A549 (cell line): ENCODE data around the gene SRC. TPM values are rescaled to one million over a fixed set of nuclear protein-coding genes. Genes with fewer than 3 reads are reported as not detected.

Experiments used
- ATAC-seq, 2 experiments: fragments of 200-7000 bp in 1 of 2; fragments of >200 bp in 1 of 2; cut with Nextera tagmentation in 1 of 2; cut with Tn5 transposase in 1 of 2; 3 replicates each; pipeline versions ENCODE4 v1.8.0 to v1.9.1; 2018 to 2020; ENCODE audit warnings: mild to moderate bottlenecking in 1 of 2, moderate library complexity in 1 of 2
- CTCF ChIA-PET: fragments of 300-600 bp; sonication (Branson Sonifier 250); formaldehyde crosslinking; extraction: SDS; loops from one replicate; lab custom pipeline; 2021; ENCODE audit warnings: antibody characterized with exemption, inconsistent platforms; lab: Yijun Ruan, JAX
- POLR2A ChIA-PET: fragments of 350-600 bp; formaldehyde crosslinking; extraction: SDS; loops from one replicate; lab custom pipeline; 2021; ENCODE audit warnings: antibody characterized with exemption, inconsistent platforms; lab: Yijun Ruan, JAX
- DNase-seq, 2 experiments: peaks; one replicate each; pipeline versions ENCODE4 v3.0.0 to v3.0.0-alpha.2; 2011 to 2016; ENCODE audit warnings: low read depth in 1 of 2, low spot score in 1 of 2
- FAIRE-seq: peaks from 2 replicates; lab custom pipeline; 2011; peaks lifted over from hg19 to GRCh38; lab: Jason Lieb, UNC
- H3K27ac ChIP-seq, 2 experiments: fragments of >200 bp; sonication (Bioruptor Twin); formaldehyde crosslinking; 3 replicates each; pipeline ENCODE4 v1.5.1; 2016 to 2017
- H3K4me1 ChIP-seq: fragments of >200 bp; sonication (Bioruptor Twin); formaldehyde crosslinking; 3 replicates; pipeline ENCODE4 v1.6.1; 2016
- H3K4me2 ChIP-seq: fragments of >200 bp; sonication (Bioruptor Twin); formaldehyde crosslinking; 3 replicates; pipeline ENCODE4 v1.6.1; 2016
- H3K4me3 ChIP-seq: fragments of >200 bp; sonication (Bioruptor Twin); formaldehyde crosslinking; 3 replicates; pipeline ENCODE4 v1.5.1; 2016
- H3K9me3 ChIP-seq: fragments of >200 bp; sonication (Bioruptor Twin); formaldehyde crosslinking; 3 replicates; pipeline ENCODE4 v1.6.1; 2016
- ESRRA ChIP-seq: fragments of 150-350 bp; IDR thresholded peaks from 2 replicates; pipeline ENCODE4 v1.6.1; 2014; ENCODE audit warnings: mild to moderate bottlenecking, low read length, borderline replicate concordance
- FOSL2 ChIP-seq, 2 experiments: fragments of 450-650 bp in 1 of 2; fragments of >200 bp in 1 of 2; sonication (Bioruptor Twin) in 1 of 2; formaldehyde crosslinking; IDR thresholded peaks; 2 replicates each; pipeline versions ENCODE4 v1.5.0 to v1.6.1; 2016 to 2020; ENCODE audit warnings: mild to moderate bottlenecking in 1 of 2, moderate library complexity in 1 of 2
- HEYL ChIP-seq: fragments of 250-450 bp; sonication (Bioruptor Pico); IDR thresholded peaks from 2 replicates; pipeline ENCODE4 v1.8.0; 2021; ENCODE audit warnings: mild to moderate bottlenecking, moderate library complexity
- JUN ChIP-seq, 2 experiments: fragments of >200 bp; sonication (Bioruptor Twin); formaldehyde crosslinking; IDR thresholded peaks; 2 replicates in 1 of 2; 3 replicates in 1 of 2; pipeline ENCODE4 v1.6.1; 2016 to 2017
- KDM1A ChIP-seq: fragments of 200-600 bp; sonication (generic); IDR thresholded peaks from 2 replicates; pipeline ENCODE4 v1.6.1; 2016; ENCODE audit warnings: low read depth, mild to moderate bottlenecking
- MYC ChIP-seq: IDR thresholded peaks from 2 replicates; pipeline ENCODE4 v1.6.1; 2012; ENCODE audit warnings: mild to moderate bottlenecking, inconsistent platforms, low read length, improper control_type of control experiment, borderline replicate concordance
- NFE2L2 ChIP-seq: fragments of 150-350 bp; conservative IDR thresholded peaks from 2 replicates; pipeline ENCODE4 v1.6.1; 2014; ENCODE audit warnings: low read length
- NPAS2 ChIP-seq: fragments of 250-450 bp; sonication (Bioruptor Pico); IDR thresholded peaks from 2 replicates; pipeline ENCODE4 v1.8.0; 2022; ENCODE audit warnings: mild to moderate bottlenecking, moderate library complexity, borderline replicate concordance
- POLR2A ChIP-seq: IDR thresholded peaks from 2 replicates; pipeline ENCODE4 v1.6.1; 2012; ENCODE audit warnings: mild to moderate bottlenecking, low read length
- RARB ChIP-seq: fragments of 250-450 bp; sonication (Bioruptor Pico); IDR thresholded peaks from 2 replicates; pipeline ENCODE4 v1.8.0; 2021; ENCODE audit warnings: mild to moderate bottlenecking, moderate library complexity
- RCOR1 ChIP-seq: fragments of 150-350 bp; IDR thresholded peaks from 2 replicates; pipeline ENCODE4 v1.6.1; 2014; ENCODE audit warnings: antibody characterized with exemption, low read length, low read depth
- TFCP2L1 ChIP-seq: fragments of 250-450 bp; sonication (Bioruptor Pico); IDR thresholded peaks from 2 replicates; pipeline ENCODE4 v1.5.0; 2021; ENCODE audit warnings: mild to moderate bottlenecking
- WGBS: methylation state at CpG from one replicate; pipeline ENCODE4 v1.1.6; 2017; ENCODE audit errors: missing lambda C conversion rate; 5-methylcytosine and 5-hydroxymethylcytosine counted together
- polyA plus RNA-seq, 4 experiments: library from polyadenylated mRNA; depleted of rRNA in 3 of 4; stranded (reverse); fragments of >200 nt; fragmentation: RNase III in 1 of 4; extraction: RNeasy Plus Mini Kit Qiagen cat#74134 plus additional on column Dnase treatment in 1 of 4; gene quantifications; 2 replicates in 3 of 4; 3 replicates in 1 of 4; pipeline ENCODE4 v1.2.3, GENCODE V29; 2011 to 2017
- TF ChIP-seq, protein P1 (sequence below): fragments of >200 bp; sonication (Bioruptor Twin); formaldehyde crosslinking; IDR thresholded peaks from 3 replicates; pipeline ENCODE4 v1.6.1; 2016
- TF ChIP-seq, protein P2 (sequence below): fragments of 200-600 bp; sonication (generic); IDR thresholded peaks from 2 replicates; pipeline ENCODE4 v1.6.1; 2016; ENCODE audit warnings: antibody characterized with exemption, mild to moderate bottlenecking, moderate library complexity
- TF ChIP-seq, protein P3 (sequence below): fragments of 150-350 bp; IDR thresholded peaks from 2 replicates; pipeline ENCODE4 v1.6.1; 2014; ENCODE audit warnings: low read depth, mild to moderate bottlenecking, low read length
- TF ChIP-seq, protein P4 (sequence below): fragments of 250-450 bp; sonication (Bioruptor Pico); IDR thresholded peaks from 2 replicates; pipeline ENCODE4 v1.5.0; 2020; ENCODE audit warnings: low read depth, mild to moderate bottlenecking, moderate library complexity

The SRC gene
- polyA plus RNA-seq, 2 of the 4 experiments (the other 2 are of a cell fraction) = 139 to 154 TPM

DNA sequence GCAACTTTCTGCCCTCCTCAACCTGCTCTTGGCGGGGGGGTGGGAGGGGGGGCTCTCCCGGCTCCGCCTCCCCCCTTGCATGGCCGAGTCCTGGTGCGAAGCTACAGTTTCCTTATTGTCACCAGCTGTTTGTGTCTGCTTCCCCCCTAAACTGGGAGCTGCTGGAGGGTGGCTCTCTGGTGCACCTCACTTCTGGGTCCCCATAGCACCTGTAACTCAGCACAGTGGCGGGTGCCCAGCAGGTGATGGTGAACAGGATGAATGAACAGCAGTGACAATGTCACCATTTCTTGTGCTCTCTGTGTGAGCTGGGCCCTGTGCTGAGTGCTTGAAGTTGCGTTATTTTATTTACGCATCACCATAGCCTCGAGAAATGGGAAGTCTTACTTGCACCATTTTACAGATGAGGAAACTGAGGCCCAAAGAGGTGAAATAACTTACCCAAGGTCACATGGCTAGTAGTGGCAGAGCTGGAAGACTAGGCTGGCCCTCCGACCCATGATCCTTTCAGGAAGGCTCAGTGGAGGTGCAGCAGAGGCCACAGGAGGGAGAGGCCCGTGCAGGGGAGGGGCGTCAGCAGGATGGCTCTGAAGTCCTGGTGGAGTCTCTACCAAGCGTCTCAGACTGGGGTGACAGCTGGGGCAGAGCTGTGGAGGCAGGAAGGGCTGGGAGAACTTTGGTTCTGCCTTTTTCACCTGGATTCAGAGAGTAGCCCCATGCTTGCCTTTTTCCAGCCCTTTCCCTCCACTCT, 41.8 kb downstream of the SRC start:
- no peak for FAIRE-seq
- Histone ChIP-seq H3K9me3 (no peaks in the 10 kb centered on the region), H3K4me1 (peaks cover 82% of the 10 kb centered on the region), H3K27ac (peak overlapping the region; percentile 96 to 98), H3K4me3 (peak overlapping the region; percentile 55; the same call in 1 of the 3 replicates), H3K4me2 (peak overlapping the region; percentile 71)
- TF ChIP-seq, protein P1, sequence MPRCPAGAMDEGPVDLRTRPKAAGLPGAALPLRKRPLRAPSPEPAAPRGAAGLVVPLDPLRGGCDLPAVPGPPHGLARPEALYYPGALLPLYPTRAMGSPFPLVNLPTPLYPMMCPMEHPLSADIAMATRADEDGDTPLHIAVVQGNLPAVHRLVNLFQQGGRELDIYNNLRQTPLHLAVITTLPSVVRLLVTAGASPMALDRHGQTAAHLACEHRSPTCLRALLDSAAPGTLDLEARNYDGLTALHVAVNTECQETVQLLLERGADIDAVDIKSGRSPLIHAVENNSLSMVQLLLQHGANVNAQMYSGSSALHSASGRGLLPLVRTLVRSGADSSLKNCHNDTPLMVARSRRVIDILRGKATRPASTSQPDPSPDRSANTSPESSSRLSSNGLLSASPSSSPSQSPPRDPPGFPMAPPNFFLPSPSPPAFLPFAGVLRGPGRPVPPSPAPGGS = no peak
- TF ChIP-seq JUN (IDR thresholded peaks at IDR 0.05) (no peak; a peak in 1 of 5 replicates), MYC (no peak), FOSL2 (IDR thresholded peaks at IDR 0.05) (no peak), FOSL2 (CRISPR knock-in tag; IDR thresholded peaks at IDR 0.05) (no peak), RCOR1 (no peak), TFCP2L1 (CRISPR knock-in tag) (no peak), NPAS2 (no peak), HEYL (CRISPR knock-in tag) (no peak), RARB (CRISPR knock-in tag) (no peak), NFE2L2 (no peak)
- TF ChIP-seq, protein P2, sequence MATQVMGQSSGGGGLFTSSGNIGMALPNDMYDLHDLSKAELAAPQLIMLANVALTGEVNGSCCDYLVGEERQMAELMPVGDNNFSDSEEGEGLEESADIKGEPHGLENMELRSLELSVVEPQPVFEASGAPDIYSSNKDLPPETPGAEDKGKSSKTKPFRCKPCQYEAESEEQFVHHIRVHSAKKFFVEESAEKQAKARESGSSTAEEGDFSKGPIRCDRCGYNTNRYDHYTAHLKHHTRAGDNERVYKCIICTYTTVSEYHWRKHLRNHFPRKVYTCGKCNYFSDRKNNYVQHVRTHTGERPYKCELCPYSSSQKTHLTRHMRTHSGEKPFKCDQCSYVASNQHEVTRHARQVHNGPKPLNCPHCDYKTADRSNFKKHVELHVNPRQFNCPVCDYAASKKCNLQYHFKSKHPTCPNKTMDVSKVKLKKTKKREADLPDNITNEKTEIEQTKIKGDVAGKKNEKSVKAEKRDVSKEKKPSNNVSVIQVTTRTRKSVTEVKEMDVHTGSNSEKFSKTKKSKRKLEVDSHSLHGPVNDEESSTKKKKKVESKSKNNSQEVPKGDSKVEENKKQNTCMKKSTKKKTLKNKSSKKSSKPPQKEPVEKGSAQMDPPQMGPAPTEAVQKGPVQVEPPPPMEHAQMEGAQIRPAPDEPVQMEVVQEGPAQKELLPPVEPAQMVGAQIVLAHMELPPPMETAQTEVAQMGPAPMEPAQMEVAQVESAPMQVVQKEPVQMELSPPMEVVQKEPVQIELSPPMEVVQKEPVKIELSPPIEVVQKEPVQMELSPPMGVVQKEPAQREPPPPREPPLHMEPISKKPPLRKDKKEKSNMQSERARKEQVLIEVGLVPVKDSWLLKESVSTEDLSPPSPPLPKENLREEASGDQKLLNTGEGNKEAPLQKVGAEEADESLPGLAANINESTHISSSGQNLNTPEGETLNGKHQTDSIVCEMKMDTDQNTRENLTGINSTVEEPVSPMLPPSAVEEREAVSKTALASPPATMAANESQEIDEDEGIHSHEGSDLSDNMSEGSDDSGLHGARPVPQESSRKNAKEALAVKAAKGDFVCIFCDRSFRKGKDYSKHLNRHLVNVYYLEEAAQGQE = no peak
- no peak for DNase-seq
- POLR2A ChIA-PET = interaction anchor here (0.6 kb wide), 1 partner anchor 53 kb away, joined by 5 read pairs; no protein-coding TSS in a partner anchor
- no peak for ATAC-seq
- CTCF ChIA-PET = interaction anchor here (1.0 to 6.0 kb wide), 4 partner anchors 8 to 117 kb away, joined by 3 to 49 read pairs (median 4); no protein-coding TSS in a partner anchor
- 83% methylated on average over 13 of the region's 13 CpGs for WGBS

DNA sequence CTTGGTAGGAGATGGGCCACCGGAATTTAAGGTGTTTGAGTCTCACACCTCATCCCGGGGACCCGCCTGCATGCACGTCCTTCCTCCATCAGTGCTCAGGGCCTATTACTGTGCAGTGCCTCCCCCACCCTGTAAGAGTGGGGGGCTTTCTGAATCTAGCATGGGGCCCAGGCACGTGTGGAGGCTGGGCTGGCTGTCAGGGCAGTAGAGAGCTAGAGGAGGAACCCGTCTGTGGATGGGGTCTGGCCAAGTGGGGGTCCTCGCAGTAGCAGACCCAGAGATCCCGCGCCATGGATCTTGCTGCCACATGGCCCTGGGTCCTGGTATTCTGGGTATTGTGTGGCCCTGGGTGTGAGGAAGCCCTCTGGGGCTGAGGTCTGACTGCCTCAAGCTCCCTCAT, 42.9 kb downstream of the SRC start:
- TF ChIP-seq TFCP2L1 (CRISPR knock-in tag) (no peak), ESRRA (no peak), POLR2A (no peak), KDM1A (no peak), HEYL (CRISPR knock-in tag) (no peak)
- TF ChIP-seq, protein P3, sequence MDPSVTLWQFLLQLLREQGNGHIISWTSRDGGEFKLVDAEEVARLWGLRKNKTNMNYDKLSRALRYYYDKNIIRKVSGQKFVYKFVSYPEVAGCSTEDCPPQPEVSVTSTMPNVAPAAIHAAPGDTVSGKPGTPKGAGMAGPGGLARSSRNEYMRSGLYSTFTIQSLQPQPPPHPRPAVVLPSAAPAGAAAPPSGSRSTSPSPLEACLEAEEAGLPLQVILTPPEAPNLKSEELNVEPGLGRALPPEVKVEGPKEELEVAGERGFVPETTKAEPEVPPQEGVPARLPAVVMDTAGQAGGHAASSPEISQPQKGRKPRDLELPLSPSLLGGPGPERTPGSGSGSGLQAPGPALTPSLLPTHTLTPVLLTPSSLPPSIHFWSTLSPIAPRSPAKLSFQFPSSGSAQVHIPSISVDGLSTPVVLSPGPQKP = no peak
- TF ChIP-seq, protein P4, sequence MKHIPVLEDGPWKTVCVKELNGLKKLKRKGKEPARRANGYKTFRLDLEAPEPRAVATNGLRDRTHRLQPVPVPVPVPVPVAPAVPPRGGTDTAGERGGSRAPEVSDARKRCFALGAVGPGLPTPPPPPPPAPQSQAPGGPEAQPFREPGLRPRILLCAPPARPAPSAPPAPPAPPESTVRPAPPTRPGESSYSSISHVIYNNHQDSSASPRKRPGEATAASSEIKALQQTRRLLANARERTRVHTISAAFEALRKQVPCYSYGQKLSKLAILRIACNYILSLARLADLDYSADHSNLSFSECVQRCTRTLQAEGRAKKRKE = no peak
- no peak for FAIRE-seq
- Histone ChIP-seq H3K4me2 (no peak overlapping the region; the same call in 2 of the 3 replicates), H3K4me1 (peaks cover 84% of the 10 kb centered on the region), H3K4me3 (no peak overlapping the region), H3K9me3 (no peaks in the 10 kb centered on the region), H3K27ac (peak overlapping the region; percentile 5 to 96; a peak in 4 of 6 replicates)
- no peak for ATAC-seq
- ChIA-PET POLR2A (interaction anchor here (1.2 kb wide), 1 partner anchor 10 kb away, joined by 8 read pairs; no protein-coding TSS in a partner anchor), CTCF (interaction anchor here (0.9 to 6.0 kb wide), 7 partner anchors 9 to 119 kb away, joined by 3 to 49 read pairs (median 6); no protein-coding TSS in a partner anchor)
- 86% methylated on average over 9 of the region's 9 CpGs for WGBS
- DNase-seq = peak in 1 of 2 experiments; percentile 18
